Measurements from ENCODE around the gene PCDH15. TPM values are rescaled to one million over a fixed set of nuclear protein-coding genes. Genes with fewer than 3 reads are reported as not detected.

The PCDH15 gene
- total and polyA plus RNA-seq, 9 of the 15 experiments (the other 6 are each of a cell fraction or from before 2014, with no cell fraction given), result not detected

GRCh38 chr10:54758791-54759190, 42.2 kb downstream of the PCDH15 start:
- intact Hi-C loops (cut with micrococcal nuclease), result no loop called here
- no peak overlapping the region for H2AFZ ChIP-seq (ENCODE audit: low read depth, low read length)
- POLR2A ChIA-PET, result no interaction called here
- H3K4me2 ChIP-seq (ENCODE audit: insufficient read depth, low read length), result no peak overlapping the region
- H3K27ac ChIP-seq (ENCODE audit: extremely low read depth, low read depth, low read length), result no peak overlapping the region
- H3K9me1 ChIP-seq (ENCODE audit: control insufficient read depth, insufficient read depth, low read length), result no peaks in the 10 kb centered on the region
- no peaks in the 10 kb centered on the region for H3K36me3 ChIP-seq (ENCODE audit: control insufficient read depth, insufficient read depth, low read length)
- no peaks in the 10 kb centered on the region for H3K27me3 ChIP-seq (ENCODE audit: control insufficient read depth in 2 of 2, insufficient read depth in 2 of 2, low read length in 2 of 2)
- CTCF ChIA-PET (ENCODE audit: low intra/inter-chr PET ratio), result no interaction called here
- FAIRE-seq, result no peak
- WGBS (ENCODE audit: insufficient coverage, low coverage, missing lambda C conversion rate), result 0% methylated on average over 2 of the region's 2 CpGs
- H4K20me1 ChIP-seq (replicated peaks; ENCODE audit: control insufficient read depth, insufficient read depth, low read length), result no peaks in the 10 kb centered on the region
- H3K4me1 ChIP-seq (replicated peaks in 1 of 2; ENCODE audit: control insufficient read depth in 2 of 2, insufficient read depth in 2 of 2, low read length in 2 of 2), result no peaks in the 10 kb centered on the region
- no peaks in the 10 kb centered on the region for H3K9me3 ChIP-seq (replicated peaks; ENCODE audit: control insufficient read depth, insufficient read depth, low read depth, low read length)
- no TSS peak for BruUV-seq (replicated peaks)
- H3K4me3 ChIP-seq, result no peak overlapping the region
- ATAC-seq, result no peak
- H3K9ac ChIP-seq (ENCODE audit: insufficient read depth in 1 of 2, low read depth in 2 of 2, low read length in 2 of 2), result no peak overlapping the region
- no peaks in the 10 kb centered on the region for H3K79me2 ChIP-seq (ENCODE audit: control insufficient read depth, insufficient read depth, low read length)
- in situ Hi-C loops (cut with MboI), result no loop called here
- DNase-seq (ENCODE audit: extremely low read depth in 1 of 4, low spot score in 3 of 4), result no peak
- TF ChIP-seq ID3 (CRISPR knock-in tag; IDR thresholded peaks at IDR 0.05) (no peak), ID3 (tag; IDR thresholded peaks at IDR 0.05) (no peak), FOXA3 (CRISPR knock-in tag; conservative IDR thresholded peaks at IDR 0.05 in 1 of 2, IDR thresholded peaks at IDR 0.05 in 1 of 2) (no peak), ZNF347 (CRISPR knock-in tag; IDR thresholded peaks at IDR 0.05; ENCODE audit: low read depth) (no peak), RERE (CRISPR knock-in tag; IDR thresholded peaks at IDR 0.05; ENCODE audit: borderline replicate concordance) (no peak), CSDE1 (IDR thresholded peaks at IDR 0.05) (no peak), ZFP30 (CRISPR knock-in tag; IDR thresholded peaks at IDR 0.05; ENCODE audit: borderline replicate concordance) (no peak), RBM39 (optimal IDR thresholded peaks at IDR 0.05; ENCODE audit: low read depth, low read length) (no peak), CREM (IDR thresholded peaks at IDR 0.05; ENCODE audit: low read depth) (no peak)

Data from K562 (cell line).